GM18858 (cell line): Measurements from ENCODE around the gene BTLA.
"Not testable (repeated sequence)": the region's sequence is repeated elsewhere in the genome, so short reads cannot be mapped to it uniquely, and the experiment has no call there.

Source experiments
- ATAC-seq: cut with Tn5 transposase; IDR thresholded peaks from one replicate; pipeline ENCODE4 v1.9.1; 2021; ENCODE audit not compliant: unreplicated experiment

The BTLA gene

GRCh38 chr3:112492124-112492523, 7.1 kb downstream of the BTLA start:
- ATAC-seq, result no peak

DNA sequence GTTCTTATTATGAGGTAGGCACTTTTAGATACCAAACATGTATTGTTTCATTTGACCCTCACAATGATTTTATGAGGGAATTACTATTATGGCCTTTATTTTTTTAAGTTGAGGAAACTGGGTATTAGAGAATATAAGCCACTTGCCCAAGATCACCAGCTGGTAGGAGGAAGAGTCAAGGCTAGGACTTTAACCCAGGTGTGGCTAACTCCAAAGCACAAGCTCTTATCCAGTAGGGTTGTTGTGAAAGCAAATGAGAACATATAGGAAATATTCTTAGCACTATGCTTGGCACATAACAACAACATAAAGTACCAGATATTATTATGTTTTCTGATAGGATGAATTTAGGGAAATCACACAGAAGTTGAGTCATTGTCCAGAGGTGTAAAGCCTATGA, 7.9 kb downstream of the BTLA start:
- ATAC-seq, result no peak

- ATAC-seq, result peak; percentile 50
Observed at GRCh38 chr3:112489674-112490479, 9.4 kb downstream of the BTLA start.

DNA sequence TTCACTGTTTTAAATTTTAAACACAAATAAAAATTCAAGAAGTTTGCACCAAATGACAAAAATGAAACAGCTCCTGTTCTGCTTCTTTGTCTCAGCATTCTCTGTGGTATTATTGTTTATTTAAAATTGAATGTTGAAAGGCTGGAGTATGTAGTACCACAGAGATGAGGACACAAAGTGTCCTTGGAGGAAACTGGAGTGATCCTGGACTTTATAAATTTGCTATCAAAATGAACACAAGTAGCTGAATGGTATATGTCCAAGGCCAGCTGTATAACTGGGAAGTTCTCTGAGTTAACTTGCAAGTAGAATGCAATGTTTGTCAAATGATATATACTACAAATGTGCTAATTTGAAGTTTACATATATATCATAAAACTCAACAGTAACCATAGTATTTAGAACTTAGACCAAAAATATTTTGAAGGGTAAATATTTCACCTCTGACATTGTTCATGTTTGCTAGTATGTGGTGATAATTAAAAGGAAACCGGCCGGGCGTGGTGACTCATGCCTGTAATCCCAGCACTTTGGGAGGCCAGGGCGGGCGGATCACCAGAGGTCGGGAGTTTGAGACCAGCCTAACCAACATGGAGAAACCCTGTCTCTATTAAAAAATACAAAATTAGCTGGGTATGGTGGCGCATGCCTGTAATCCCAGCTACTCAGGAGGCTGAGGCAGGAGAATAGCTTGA, 12.3 kb downstream of the BTLA start:
- no peak for ATAC-seq

- ATAC-seq, result no peak
Observed at GRCh38 chr3:112484352-112484751, 14.9 kb downstream of the BTLA start.

DNA sequence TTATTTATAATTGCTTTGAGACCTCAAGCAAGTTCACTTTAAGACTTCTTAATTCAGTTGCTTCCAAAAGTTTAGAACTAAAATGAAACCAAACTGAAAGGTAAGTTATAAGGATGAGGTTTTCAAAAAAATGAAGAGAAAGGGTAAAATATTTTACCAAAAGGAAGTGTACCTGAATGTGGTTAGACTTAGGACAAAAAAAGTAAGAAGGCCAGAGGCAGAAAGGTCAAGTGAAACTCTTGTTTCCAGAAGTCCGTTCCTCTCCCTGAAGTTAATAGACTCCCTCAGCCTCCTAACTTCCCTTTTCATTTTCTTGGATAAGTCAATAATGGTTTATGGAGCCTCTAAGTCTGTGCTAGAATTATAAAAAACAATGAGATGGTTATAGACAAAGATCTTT, 16.6 kb downstream of the BTLA start:
- ATAC-seq, result no peak

DNA sequence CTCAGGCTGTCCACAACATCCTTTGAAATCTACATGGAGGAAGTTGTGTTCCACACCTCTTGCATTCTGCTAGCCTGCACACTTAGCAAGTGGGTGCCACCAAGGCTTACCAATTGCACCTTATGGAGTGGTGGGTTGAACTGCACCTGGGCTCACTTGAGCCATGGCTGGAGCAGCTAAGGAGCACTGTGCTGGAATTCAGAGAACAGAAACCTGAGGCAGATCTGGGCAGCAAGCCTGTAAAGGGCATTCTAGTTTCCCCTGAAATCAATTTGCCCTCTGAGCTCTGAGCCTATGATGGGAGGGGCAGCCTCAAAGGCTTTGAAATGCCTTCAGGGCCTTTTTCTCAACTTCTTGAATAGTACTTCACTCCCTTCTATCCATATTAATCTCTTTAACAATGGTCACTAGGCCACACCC, 18.0 kb downstream of the BTLA start:
- no peak for ATAC-seq

- ATAC-seq, result no peak
Observed at GRCh38 chr3:112477891-112478290, 21.4 kb downstream of the BTLA start.

DNA sequence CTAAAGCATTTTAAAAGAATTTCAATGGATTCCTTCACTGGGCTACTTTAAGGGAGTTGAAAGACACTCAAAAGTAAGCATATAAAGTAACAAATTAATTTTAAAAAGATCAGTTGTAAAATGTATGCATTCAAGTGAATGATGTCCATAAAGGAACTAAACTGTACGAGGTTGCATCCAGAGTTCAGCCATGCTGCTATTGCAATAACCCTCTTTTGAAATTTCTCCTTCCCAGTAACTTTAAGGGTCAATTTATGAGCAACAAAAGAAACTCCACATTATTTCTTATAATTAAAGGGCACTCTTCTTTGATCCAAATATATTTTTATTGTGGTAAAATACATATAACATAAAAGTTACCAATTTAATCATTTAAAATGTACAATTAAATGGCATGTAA, 22.9 kb downstream of the BTLA start:
- ATAC-seq, result no peak

DNA sequence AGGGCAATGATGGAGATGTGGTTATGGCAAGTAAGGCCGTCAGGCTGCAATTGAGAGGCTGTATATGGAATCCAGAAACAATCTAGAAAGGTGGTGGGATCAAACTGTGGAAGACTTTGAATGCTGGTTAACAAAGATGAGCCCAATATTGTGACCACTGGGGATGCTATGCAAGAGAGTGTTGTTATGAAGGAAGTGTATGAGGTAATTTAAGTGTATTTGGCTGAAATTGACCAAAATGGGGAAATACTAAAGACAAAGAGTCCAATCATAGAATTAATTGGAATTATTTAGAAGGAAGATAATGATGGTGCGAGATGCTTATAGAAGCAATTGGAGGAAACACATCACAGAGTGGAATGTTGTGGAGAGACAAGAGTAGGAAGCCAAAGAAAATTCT, 24.5 kb downstream of the BTLA start:
- ATAC-seq, result no peak

GRCh38 chr3:112472691-112473090, 26.6 kb downstream of the BTLA start:
- no peak for ATAC-seq

DNA sequence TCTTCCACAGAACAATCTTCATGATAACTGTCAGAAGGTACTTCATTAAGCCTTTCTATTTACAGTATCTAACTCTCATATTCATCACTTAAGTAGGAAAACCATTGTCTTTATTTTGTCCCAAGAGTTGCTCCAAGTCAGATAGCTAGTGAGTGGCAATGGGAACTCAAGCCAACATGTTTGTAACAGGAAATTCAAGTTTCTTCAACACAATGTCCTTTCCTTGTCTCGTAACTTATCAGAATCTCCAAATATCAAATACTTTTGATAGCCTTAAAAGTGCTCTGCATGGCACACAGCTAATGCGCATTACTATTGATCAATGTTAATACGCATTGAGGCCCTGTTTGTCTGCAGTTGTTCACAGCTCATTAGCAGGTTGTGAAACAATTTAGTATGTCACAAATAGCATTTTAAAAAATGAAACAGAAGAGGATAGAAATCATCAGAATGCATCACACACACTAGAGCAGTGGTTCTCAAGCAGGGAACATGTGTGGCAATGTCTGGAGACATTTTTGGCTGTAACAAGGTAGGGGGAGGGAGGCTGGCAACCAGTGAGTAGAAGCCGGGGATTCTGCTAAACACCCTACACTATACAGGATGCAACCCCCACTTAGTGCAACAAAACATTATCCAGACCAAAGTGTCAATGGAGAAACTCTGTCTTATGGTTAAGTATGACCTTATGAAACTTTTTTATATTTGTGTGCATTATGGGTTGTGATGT, 27.5 kb downstream of the BTLA start:
- ATAC-seq, result no peak

DNA sequence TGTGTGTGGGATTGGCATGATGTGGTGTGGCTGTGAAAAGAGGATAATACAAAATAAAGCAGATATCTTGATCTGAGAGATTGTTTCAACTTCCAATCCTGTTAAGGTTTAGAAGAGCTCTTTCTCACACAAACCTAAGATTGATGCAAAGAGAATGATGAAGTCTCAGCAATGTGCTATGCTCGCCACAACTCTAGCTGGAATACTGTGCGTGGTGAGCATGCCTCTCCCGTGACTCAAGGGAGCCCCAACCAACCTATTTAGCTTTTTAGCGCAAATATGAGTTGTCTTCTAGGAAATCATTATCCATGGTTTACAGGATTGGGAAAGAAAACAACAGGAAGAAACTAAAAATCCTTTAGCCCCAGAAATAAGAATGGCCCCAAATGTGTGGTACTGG, 28.5 kb downstream of the BTLA start:
- no peak for ATAC-seq

- ATAC-seq, result no peak
Observed at GRCh38 chr3:112469671-112470070, 29.6 kb downstream of the BTLA start.

DNA sequence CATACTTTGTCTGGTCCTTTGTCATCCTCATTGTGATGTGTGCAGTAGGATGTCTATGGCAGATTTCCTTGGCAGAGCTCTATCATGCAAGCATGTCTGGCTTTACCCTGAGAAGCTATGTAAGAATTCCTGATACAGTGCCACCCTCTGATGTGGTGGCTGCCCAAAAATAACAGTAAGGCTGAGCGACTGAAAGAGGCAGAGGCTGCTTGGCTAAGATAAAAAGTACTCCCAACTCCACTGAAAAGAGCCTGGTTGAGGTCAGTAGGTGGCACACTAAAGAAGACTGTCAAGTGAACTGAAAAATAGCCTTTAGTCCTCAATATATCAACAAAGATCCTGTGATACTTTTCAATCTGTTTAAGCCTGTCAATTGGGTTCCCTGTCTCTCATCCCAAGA, 31.7 kb downstream of the BTLA start:
- ATAC-seq, result no peak

DNA sequence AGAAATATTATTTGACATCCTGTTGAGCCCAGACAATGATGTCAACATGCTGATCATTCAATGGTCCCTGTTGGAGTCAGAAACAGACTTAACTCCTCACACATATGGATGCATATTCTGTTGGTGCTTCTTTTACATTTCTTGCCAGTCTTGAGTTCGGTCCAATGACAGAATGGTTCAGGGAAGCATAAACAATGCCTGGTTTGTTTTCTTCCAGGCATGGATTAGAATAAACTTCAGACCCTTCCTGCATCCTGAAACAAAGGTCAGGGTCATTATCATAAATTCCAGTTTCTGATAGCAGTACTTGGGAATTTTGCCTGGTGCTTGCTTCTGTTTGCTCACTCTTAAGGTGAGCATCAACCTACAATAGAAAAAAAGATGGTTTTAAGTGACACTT, 33.3 kb downstream of the BTLA start:
- ATAC-seq, result no peak

- ATAC-seq, result peak; percentile 27
Observed at GRCh38 chr3:112464264-112464663, 35.0 kb downstream of the BTLA start.

DNA sequence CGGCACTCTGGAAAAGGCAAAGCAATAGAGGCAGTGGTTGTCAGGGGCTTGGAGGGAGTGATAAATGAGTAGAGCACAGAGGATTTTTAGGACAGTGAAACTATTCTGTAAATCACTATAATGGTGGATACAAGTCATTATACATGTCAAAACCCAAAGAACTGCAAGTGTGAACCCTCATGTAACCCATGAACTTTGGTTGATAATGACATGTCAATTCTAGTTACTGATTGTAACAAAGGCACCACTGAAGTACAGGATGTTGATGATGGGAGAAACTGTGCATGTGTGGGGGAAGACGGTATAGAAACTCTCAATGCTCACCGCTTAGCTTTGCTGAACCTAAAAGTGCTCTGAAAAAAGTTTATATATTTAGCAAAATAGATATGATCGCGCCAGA, 36.0 kb downstream of the BTLA start:
- no peak for ATAC-seq

GRCh38 chr3:112461787-112462186, 37.5 kb downstream of the BTLA start:
- ATAC-seq, result not testable (repeated sequence)

- peak; percentile 42 for ATAC-seq
Observed at GRCh38 chr3:112460519-112461195, 38.6 kb downstream of the BTLA start.

GRCh38 chr3:112459750-112460149, 39.5 kb downstream of the BTLA start:
- ATAC-seq, result peak; percentile 28
